ENCODE results near the gene ARHGAP31.
"Not testable (repeated sequence)": the region's sequence is repeated elsewhere in the genome, so short reads cannot be mapped to it uniquely, and the experiment has no call there.

The ARHGAP31 gene

DNA sequence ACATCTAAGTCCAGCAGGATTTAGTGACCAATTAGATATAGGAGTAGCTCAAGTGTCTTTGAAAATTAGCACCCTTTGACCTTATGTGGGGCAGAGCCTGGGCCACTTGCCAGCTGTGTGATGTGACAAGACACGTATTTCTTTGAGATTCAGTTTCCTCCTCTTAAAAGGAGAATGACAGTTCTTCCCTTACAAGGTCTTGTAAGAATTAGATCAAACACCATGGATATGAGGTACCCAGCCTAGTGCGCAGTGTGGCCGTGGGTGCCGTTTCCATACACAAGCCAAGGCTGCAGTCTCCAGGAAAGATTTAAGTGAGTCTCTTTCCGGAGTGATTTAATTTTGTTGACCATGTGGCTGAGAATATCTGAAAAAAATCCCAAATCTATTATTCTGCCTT is 46.3 kb downstream of the ARHGAP31 start:
- intact Hi-C loops (cut with DNase I): no loop called here
- DNase-seq: no peak

DNA sequence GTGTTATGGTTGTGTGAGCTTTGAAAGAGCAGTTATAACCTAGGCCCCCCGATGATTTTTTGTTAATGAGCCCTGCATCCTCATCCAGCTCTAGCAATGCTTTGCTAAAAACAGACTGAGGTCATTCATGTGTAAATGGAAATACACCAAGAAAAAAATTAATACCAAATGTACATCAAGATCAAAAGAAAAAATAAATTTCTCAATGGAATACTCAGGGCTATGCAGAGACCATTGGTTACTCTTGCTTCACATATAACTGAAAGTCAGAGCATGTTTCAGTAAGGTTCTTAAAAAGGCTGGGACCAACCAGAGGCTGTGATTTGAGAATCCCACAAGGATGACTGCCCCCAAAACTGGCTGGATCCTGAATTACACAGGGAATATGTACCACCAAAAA is 48.0 kb downstream of the ARHGAP31 start:
- DNase-seq: no peak

DNA sequence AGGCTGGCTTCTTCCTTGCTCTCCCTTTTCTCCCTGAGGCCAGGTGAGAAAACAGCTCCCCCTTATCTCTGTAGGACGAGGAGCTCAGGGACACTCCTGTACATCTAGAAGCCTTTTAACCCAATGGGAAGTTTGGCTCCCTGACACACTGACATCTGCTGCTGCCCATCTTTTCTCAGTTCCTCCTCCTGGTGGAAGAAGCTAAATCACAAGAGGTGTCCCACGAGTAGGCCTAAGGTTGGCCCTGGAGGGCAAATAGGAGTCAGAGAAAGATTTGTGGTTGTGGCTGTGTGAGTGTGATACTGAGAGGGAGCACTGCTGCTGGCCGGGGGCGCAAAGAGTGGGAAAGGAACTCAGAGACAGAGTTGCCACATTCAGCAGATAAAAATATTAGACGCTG is 49.5 kb downstream of the ARHGAP31 start:
- intact Hi-C loops (cut with DNase I): no loop called here

More for the DNA sequence above, 48.0 kb downstream of the ARHGAP31 start:
- intact Hi-C loops (cut with DNase I): no loop called here

DNA sequence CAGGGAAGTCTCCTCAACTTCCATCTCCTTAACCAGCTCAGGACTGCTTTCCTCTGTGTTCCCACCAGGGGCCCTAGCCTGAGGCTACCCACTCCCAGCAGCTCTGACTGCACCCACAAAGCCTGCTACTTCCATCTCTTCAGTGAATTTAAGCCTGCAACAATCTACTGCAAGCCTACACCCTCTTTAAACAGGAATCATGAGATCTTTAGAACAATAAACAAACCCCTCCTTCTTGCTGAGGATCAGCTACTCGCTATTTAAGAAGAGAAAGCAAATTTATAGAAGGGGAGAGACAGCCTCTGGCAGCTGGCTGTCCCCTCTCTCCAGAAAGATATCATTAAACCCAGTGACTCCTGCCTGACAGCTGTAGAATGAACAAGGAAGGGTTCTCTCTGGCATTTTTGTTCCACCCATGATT is 51.9 kb downstream of the ARHGAP31 start:
- intact Hi-C loops (cut with DNase I): no loop called here
- no peak for DNase-seq

More for the DNA sequence above, 49.5 kb downstream of the ARHGAP31 start:
- DNase-seq: no peak

DNA sequence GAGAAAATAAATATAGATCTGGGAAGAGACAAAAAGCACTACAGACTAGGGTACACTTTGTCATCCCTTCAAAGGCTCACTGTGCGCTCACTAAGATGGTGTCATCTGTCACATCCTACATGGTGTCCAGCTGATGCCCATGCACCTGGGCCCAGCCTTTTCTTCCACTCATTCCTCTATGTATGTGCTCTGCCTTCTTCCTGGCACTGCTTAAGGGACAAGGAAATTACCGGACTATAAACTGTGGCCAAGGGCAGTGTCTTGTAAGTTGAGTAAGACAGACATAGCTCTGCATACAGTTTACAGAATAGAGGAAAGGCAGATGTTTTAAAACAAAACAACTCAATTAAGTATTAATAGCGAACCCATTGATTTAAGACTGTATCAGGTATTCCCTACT is 52.9 kb downstream of the ARHGAP31 start:
- intact Hi-C loops (cut with DNase I): no loop called here

DNA sequence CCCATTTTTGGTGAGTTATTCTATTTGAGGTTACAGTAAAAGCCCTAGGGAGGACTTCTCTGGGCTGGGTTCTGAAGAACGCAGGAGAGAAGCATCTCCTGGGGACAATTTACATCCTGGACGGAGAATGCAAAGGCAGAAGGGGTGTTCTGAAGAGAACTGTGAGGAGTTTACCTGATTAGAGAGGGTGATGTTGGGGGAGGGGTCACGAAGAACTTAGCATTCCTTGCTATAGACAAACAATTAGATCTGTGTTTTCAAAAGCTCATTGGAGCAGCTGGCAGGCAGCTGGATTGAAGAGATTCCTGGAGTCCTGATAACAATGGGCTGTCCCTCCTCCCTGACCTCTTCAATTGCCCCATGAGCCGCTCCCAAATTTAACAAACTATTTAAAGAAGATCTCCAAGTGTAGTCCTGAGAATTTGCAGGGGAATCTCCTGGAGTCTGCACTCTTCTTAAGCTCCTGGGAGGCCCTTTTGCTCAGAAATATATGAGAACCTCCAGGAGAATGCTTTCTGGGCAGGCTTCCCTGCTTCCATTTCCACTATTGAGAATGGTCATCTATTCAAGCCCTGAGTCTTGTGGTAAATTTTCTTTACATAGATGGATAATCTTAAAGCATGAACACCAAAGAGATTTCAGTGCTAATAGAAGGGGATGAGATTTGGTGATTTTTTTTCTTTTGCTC is 55.3 kb downstream of the ARHGAP31 start:
- intact Hi-C loops (cut with DNase I): no loop called here
- DNase-seq: no peak

More for the DNA sequence above, 52.9 kb downstream of the ARHGAP31 start:
- no peak for DNase-seq

DNA sequence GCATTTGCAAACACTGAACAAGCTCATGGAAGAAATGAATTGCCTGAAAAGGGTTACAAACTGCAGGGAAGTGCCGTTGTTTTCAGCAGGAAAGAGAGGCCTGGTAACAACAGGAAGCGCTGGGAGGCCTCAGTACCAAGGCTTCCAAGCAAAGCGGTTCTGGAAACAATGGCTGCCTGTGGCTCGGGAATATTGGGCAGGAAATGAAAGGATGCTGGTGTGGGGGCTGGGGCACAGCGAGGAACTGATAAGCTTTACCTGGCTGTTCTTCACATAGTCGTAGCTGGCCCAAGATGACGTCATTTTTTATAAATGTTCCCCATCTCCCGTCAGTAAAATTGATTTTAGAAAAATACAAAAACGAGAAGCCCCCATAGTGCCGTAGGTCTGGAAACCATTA is 55.9 kb downstream of the ARHGAP31 start:
- intact Hi-C loops (cut with DNase I): no loop called here

DNA sequence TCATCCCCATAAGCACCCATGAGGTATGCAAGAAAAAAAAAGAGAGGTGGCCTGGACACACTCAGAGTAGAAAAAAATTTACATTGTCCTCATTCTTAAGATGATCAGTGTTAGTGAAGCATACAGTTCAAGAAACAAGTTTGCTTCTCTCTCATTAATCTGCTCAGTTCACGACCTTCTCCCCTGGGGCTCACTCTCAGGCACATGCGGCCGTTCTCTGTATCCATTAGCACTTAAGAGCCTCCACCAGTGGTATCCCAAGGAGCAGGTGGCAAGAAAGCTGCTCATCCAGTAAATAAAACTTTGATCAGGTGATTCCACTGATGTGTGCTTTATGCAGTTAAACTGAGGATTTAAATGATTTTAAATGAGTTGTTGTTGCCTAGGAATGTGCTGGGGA is 57.4 kb downstream of the ARHGAP31 start:
- no peak for DNase-seq
- intact Hi-C loops (cut with DNase I): no loop called here

More for the DNA sequence above, 55.9 kb downstream of the ARHGAP31 start:
- DNase-seq: no peak

DNA sequence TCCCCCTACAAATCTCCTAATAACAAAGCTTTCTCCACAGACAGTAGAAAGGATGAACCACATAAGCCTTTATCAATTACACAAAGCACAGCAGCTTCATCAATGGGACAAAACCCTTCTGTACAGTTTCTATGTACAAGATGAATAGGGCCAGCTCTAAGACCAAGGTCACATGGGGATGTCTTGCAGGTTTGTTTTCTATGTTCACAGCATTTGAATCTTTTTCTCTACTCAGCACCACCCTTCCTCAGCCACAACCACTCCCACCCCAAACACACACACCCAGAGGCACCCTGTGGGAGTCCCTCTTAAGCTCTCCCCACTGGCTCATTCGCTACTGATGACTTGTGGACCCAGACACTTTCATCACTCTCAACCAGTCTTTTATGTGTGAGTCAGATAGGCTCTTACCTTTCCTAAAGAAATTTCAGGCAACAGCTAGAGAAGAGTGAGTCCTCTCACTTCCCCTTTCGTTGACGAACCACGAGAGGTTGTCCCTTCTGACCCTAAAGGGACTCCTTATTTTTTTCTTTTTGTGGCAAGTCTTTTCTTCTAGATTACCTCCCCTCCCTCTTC is 57.9 kb downstream of the ARHGAP31 start:
- DNase-seq: no peak
- intact Hi-C loops (cut with DNase I): no loop called here

DNA sequence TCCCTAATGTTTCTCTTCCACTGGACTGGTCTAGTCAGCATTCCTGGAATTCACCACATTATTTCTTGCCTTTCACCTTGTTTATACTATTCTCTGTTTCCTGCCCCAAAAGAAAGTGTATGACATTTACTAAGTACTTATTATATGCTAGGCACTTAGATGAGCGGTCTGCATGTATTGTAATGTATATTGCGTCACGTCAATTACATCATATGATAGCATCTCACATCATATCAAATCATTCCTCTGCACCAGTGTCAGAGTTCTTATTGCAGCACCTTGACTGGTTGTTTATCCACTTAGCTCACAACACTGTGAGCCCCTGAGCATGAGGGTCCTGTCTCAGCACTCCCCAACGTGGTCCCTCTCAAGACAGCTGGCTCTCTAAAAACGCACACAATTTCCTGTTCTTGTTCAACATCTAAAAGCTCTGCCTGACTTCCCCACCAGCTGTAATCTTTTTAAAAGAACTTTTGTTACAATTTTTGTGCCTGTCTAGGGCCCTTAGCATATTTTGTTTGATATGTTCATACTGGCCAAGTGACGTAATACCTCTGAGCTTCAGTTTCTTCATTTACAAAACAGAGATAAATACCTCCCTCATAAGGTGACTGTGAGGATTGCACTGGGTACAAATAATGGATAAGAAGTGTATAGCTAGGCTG is 58.8 kb downstream of the ARHGAP31 start:
- no peak for DNase-seq

DNA sequence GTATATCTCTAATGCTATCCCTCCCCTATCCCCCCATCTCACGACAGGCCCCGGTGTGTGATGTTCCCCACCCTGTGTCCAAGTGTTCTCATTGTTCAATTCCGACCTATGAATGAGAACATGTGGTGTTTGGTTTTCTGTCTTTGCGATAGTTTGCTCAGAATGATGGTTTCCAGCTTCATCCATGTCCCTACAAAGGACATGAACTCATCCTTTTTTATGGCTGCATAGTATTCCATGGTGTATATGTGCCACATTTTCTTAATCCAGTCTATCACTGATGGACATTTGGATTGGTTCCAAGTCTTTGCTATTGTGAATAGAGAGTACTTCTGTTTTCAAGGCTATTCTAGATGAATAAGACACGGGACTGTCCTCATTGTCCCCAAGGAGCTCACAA is 61.4 kb downstream of the ARHGAP31 start:
- DNase-seq; intact Hi-C loops (cut with DNase I): not testable (repeated sequence)

More for the DNA sequence above, 58.8 kb downstream of the ARHGAP31 start:
- intact Hi-C loops (cut with DNase I): no loop called here

DNA sequence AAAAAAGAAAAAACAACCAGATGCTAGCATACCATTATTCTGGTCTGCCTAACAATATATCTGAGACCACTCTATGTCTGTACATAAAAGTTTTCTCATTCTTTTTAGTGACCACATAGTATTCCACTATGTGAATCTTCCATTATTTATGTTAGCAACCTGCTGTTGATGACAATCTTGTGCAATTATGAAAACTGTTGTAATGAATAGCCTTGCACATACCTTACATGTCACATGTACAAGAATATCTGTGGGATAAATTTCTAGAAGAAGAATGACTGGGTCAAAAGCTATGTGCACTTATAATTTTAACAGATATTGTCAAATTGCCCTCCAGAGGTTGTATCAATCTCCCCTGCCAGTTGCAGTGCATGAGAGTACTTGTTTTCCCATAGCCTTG is 62.5 kb downstream of the ARHGAP31 start:
- DNase-seq: no peak
- intact Hi-C loops (cut with DNase I): no loop called here

DNA sequence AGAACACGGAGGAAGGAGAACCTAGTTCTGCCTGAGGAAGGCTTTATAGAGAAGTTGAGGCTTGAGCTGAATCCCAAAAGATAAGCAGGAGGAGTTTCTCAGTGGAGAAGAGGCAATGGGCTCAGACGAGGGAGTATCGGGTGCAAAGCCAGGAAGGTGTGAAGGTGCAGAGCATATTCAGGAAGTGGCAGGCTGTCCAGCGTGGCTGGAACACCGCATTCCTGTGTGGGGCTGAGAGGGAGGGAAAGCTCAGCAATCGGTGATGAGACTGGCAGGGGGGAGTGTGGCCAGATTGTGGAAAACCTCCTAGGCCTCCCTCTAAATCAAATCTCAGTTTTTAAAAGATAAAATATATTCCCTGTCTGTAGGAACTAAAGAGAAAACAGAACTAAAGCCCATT is 63.0 kb downstream of the ARHGAP31 start:
- intact Hi-C loops (cut with DNase I): no loop called here
- DNase-seq: no peak

DNA sequence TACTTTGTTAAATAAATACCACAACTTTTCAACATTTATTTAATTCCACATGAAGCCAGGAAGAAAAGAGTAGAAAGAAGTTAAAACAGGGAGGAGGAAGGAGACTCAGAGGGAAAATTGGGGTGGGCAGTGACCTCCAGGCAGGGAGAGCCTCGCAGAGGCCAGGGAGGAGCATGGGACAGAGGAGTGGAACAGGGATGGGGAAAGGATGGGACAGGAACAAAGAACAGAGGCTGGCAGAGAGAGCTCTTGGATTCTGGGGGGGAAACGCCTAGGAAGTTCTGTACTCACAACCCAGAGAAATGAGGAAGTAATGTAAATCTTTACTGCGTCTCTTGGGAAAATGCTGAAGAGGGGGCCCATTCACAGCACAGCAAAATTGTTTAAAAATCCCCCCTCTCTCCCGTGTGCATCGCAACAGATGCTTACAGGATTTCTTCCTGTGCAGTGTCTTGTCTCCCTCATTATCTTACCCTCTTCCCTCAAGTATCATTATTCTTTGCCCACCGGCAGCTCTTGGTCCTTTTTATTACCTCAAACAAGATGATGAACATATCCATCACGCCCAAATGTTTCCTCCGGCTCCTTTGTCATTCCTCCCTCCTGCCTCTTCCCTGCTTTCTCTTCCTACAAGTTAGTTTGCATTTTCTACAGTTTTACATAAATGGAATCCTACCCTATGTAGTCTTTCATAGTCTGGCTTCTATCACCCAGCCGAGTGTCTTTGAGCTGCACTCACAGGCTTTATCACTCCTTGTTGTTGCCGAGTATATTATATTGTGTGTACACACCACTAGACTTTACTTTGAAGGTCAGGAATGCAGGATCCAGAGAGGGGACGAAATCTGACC is 65.5 kb downstream of the ARHGAP31 start:
- no peak for DNase-seq
- intact Hi-C loops (cut with DNase I): no loop called here

DNA sequence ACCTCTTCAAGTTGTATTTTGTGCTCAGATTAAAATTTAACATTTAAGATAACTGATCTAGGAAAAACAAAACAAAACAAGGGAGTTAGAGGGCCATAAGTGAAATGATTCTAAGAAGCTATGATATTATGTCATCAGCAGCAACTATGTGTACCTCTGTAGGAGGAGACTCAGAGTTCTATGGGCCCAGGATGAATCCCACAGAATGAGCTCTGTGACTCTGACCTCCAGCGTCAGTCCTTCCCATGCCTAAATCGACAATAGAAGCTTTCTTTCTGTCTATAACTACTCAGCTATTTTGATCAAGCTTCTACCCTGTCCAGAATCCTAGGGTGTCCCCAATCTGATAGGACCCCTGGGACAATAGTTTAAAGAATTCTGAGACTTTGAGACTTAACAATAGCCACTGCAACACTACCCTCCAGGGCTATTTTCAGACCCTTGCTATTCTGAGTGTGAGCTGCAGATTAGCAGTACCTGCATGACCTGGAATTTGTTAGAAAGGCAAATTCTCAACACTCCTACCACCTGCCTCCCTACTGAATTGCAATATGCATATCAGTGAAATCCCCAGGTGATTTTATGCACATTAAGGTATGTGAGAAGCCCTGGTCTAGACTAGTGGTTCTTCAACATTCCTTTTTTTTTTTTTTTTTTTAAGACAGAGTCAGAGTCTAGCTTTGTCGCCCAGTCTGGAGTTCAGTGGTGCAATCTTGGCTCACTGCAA is 66.7 kb downstream of the ARHGAP31 start:
- DNase-seq: no peak
- intact Hi-C loops (cut with DNase I): no loop called here

DNA sequence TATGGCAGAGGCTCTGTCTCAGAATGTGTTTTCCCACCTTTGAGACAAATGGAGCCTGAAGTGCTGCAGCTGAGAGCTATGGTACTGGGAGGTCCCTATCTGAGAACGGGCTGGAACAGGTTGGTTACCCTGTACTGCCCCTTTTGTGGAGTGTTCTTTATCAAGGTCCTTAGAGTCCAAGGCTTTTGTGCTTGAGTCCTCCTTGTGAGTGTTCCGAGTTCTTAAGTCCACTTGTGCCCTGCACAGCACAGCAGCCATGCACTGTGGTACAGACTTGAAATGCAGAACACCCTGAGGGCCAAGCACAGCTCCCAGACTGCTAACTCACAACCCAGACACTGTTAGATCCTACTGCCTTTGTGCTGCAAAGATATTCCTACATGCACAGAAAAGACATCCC is 67.8 kb downstream of the ARHGAP31 start:
- no peak for DNase-seq
- intact Hi-C loops (cut with DNase I): no loop called here

DNA sequence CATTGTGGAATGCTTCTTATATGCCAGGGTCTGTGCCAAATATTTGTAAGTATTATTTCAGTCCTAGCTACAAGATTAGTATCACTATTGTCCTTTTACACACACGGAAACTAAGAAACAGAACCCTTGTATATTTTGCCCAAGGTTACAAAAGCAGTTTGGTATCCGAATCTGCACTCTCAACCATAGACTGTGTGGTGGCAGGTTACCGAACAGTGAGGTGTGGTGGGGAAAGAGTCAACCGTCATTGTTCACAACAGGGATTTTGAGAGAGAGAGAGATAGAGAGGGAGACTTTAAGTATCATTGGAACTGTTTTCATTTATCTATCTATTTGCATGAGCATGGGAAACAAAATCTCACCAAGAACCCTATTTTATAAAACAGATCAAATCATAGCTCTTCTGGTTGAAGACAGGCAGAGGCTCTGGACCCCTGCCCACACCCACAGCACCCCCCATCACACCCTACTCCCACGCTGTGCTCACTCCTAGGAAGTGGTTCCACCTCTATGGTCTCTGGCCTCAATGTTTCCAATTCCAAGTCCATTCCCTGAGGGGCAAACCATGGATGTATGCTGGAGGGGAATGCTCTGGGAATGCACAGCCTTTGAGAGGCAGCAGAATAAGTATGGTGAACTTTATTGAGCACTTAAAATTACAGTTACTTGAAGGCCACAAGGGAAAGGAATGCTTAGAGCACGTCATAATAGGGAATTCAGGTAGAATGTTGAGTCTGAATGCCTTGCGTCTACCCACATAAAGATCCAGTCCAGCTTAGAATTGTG is 69.0 kb downstream of the ARHGAP31 start:
- intact Hi-C loops (cut with DNase I): no loop called here
- no peak for DNase-seq

DNA sequence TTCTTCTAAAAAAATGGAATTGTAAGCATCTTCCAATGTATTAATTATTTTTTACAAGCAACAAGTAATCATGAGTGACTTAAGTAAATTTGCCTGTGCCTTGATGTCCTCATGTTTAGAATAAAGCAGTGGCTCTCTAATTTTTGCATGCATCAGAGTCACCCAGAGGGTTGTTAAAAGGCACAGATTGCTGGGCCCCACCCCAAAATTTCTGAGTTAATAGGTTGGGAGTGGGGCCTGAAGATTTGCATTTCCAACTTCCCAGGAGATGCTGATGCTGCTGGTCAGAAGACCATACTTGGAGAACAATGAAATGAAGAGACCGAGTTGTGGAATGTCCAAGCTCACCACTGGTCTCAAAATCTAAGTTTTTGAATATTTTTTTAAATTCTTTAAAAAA is 70.2 kb downstream of the ARHGAP31 start:
- intact Hi-C loops (cut with DNase I): no loop called here
- DNase-seq: no peak

Data from head of caudate nucleus (tissue), 42 donors.